Retinal pigment epithelial cell (primary cell): ENCODE measurements around the gene SRRT.
"Not testable (repeated sequence)": the region's sequence is repeated elsewhere in the genome, so short reads cannot be mapped to it uniquely, and the experiment has no call there.

Experiments
- DNase-seq: peaks from one replicate; pipeline ENCODE4 v3.0.0-alpha.2; 2010; ENCODE audit warnings: low read depth
- H3K4me3 ChIP-seq: 2 replicates; pipeline ENCODE4 v1.5.1; 2011; ENCODE audit warnings: mild to moderate bottlenecking, low read length, control low read depth, moderate library complexity
- CTCF ChIP-seq: conservative IDR thresholded peaks from 2 replicates; pipeline ENCODE4 v1.5.1; 2011; ENCODE audit warnings: low read depth, low read length, control low read depth, inconsistent platforms

SRRT gene

DNA sequence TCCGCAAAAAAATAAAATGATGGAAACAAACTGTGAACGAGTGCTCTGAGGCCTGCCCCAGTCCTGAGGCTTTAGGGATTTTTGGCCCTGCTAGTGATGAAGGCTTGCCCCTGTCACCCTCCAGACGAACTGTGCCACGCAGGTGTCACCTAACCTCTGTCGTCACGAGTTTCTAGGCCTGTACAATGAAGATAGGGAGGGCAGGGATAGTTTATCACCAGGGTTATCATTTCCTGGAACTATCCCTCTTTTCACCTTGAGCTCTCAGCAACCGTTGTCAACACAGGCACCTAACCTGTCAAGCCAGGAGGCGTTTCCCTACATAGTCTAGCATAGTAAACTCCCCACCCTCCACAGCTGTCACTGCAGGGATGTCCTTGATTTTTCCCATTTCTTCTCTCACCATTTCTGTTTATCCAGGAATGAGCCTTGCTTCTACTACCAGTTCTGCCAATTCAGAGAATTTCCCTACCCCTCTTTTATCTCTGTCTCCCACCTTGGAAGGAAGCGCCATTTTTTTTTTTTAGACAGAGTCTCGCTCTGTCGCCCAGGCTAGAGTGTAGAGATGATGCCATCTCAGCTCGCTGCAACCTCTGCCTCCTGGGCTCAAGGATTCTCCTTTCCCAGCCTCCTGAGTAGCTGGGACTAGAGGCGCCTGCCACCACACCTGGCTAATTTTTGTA, 23.0 kb downstream of the SRRT start:
- TF ChIP-seq CTCF, result no peak
- no peak for DNase-seq
- H3K4me3 ChIP-seq, result no peak overlapping the region

- H3K4me3 ChIP-seq, result no peak overlapping the region
- no peak for TF ChIP-seq CTCF
- no peak for DNase-seq
These were observed 24.5 kb downstream of the SRRT start for GRCh38 chr7:100899432-100899831.

GRCh38 chr7:100900978-100901377, 26.1 kb downstream of the SRRT start:
- no peak for DNase-seq
- H3K4me3 ChIP-seq, result no peak overlapping the region
- no peak for TF ChIP-seq CTCF

DNA sequence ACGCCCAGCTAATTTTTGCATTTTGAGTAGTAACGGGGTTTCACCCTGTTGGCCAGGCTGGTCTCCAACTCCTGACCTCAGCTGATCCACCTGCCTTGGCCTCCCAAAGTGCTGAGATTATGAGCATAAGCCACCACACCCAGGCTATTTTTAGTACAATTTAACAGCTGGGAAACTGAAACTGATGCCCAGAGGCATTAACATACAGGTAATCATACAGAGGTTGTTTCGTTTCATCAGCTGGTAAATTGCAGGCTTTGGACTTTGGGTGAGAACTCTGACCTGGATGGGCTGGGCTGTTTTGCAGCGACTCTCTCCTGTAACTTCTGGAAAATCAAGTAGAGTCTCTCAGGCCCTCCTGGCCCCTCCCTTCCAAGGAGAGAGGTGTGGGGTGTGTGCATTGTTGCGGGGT, 27.0 kb downstream of the SRRT start:
- DNase-seq, result no peak
- H3K4me3 ChIP-seq, result no peak overlapping the region
- TF ChIP-seq CTCF, result no peak

GRCh38 chr7:100902638-100903037, 27.7 kb downstream of the SRRT start:
- DNase-seq, result no peak
- no peak overlapping the region for H3K4me3 ChIP-seq
- TF ChIP-seq CTCF, result no peak

DNA sequence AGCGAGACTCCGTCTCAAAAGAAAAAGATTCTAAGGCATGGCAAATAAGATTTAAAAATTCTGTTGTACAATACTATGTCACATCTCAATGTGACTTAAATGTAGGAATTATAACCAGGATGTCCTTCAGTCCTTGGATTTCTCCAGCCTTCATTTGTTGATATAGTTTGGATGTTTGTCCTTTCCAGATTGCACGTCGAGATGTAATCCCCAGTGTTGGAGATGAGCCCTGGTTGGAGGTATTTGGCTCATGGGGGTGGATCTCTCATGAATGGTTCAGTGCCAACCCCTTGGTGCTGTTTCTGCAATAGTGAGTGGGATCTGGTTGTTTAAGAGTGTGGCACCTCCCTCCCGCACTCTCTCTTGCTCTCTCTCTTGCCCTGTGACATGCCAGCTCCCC, 33.6 kb downstream of the SRRT start:
- no peak for DNase-seq
- no peak overlapping the region for H3K4me3 ChIP-seq
- TF ChIP-seq CTCF, result no peak

GRCh38 chr7:100910443-100910842, 35.5 kb downstream of the SRRT start:
- H3K4me3 ChIP-seq, DNase-seq: not testable (repeated sequence)

GRCh38 chr7:100911484-100911883, 36.6 kb downstream of the SRRT start:
- TF ChIP-seq CTCF, result no peak
- DNase-seq, result no peak
- no peak overlapping the region for H3K4me3 ChIP-seq
